ENCODE results near the gene CD1D.

Gene CD1D

DNA sequence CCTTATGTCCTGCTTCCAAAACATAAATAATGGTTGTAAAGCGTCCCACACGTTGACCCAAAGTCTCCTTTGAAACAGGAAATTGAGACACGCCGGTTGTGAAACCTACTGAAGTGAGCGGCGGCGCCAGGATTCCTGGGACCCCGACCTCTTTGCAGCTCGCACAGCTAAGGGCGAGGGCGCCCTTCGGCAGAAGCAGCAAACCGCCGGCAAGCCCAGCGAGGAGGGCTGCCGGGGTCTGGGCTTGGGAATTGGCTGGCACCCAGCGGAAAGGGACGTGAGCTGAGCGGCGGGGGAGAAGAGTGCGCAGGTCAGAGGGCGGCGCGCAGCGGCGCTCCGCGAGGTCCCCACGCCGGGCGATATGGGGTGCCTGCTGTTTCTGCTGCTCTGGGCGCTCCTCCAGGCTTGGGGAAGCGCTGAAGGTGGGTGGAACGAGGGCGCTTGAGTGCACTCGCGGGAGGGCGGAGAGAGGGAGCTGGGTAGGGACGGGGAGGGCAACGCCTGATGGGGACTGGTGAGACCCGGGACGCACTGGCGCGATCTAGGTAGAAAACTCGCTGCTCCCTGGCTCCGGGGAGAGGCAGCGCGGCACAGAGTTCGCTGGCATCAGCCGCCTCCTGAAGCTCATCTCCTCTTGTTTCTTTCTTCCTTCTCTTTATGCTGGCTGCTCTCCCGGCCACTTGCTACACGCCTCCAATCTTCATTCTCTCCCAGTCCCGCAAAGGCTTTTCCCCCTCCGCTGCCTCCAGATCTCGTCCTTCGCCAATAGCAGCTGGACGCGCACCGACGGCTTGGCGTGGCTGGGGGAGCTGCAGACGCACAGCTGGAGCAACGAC is at the start of gene CD1D:
TSS of gene CD1D (plus strand) at position 155 of the 836 bp plus-strand sequence. CDS start at position 362, 207 bp downstream.
- Histone ChIP-seq H3K9ac (peak within 1 kb of the TSS; percentile 55 to 72 (median 63)), H4K20me1 (no peaks in the 10 kb centered on the region), H3K27ac (peak within 1 kb of the TSS in 7 of 11 experiments; percentile 22 to 73 (median 52); a peak in 12 of 22 replicates), H3K27me3 (peaks cover 22 to 37% (median 31%) of the 10 kb centered on the region in 11 experiments), H3K4me1 (peaks cover 12 to 68% (median 39%) of the 10 kb centered on the region in 10 experiments), H3K4me3 (peak within 1 kb of the TSS; percentile 54 to 72 (median 61)), H3K36me3 (peaks cover 0 to 5% (median 0%) of the 10 kb centered on the region in 11 experiments; a peak in 2 of 22 replicates), H3K4me2 (peak within 1 kb of the TSS; percentile 84 to 97 (median 92)), H3K9me3 (replicated peaks in 1 of 11) (peaks cover 0 to 19% (median 3%) of the 10 kb centered on the region in 11 experiments; a peak in 6 of 22 replicates)
- TF ChIP-seq Cebpa-rat (IDR thresholded peaks at IDR 0.05): 0 out of 22 replicates have a peak, but pooled peaks of 1 of the 11 experiments have one; percentile 38

DNA sequence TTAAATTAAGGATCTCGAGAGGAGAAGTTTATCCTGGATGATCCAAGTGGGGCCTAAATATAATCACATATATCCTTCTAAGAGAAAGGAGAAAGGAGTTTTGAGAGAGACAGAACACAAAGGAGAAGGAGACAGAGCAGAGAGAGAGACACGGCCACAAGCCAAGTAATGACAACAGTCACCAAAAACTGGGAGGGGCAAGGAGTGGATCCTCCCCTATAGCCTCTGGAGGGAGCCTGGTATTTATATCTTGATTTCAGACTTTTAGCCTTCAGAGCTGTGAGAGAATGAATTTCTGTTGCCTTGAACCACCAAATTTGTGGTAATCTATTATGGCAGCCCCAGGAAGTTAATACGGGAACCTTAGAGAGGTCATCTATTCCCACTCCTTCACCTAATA is 49.5 kb upstream of the CD1D start:
- H3K9ac ChIP-seq: no peak overlapping the region
- no peaks in the 10 kb centered on the region for H3K36me3 ChIP-seq
- H3K4me3 ChIP-seq: no peak overlapping the region
- H3K4me1 ChIP-seq: peaks cover 0 to 9% (median 3%) of the 10 kb centered on the region in 10 experiments; a peak in 6 of 20 replicates
- no peaks in the 10 kb centered on the region for H3K27me3 ChIP-seq
- no peak overlapping the region for H3K4me2 ChIP-seq
- TF ChIP-seq Cebpa-rat (IDR thresholded peaks at IDR 0.05): no peak
- no peaks in the 10 kb centered on the region for H3K9me3 ChIP-seq (replicated peaks in 1 of 11)
- no peak overlapping the region for H3K27ac ChIP-seq
- no peaks in the 10 kb centered on the region for H4K20me1 ChIP-seq

DNA sequence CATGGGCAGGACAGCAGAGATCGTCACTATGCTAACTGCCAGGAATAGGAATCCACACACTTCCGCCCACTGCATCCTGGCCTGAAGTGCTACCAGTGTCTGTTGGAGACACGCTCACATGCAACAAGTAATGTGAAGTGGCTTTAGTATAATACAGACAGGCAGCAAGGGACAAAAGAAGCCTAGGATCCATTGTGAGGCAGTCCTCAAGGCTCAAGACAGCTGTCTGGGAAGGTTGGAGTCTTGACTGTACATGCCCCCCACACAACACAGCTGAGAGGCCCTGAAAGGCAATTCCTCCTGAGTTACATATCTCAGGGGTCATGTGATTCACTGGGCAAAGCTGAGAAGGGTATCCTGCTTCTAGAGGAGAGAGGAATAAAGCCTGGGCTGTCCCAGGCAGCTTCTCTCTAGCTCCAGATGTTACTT is 39.9 kb upstream of the CD1D start:
- Histone ChIP-seq H3K9me3 (replicated peaks in 1 of 11) (peaks cover 0 to 28% (median 8%) of the 10 kb centered on the region in 11 experiments; a peak in 14 of 22 replicates), H4K20me1 (no peaks in the 10 kb centered on the region), H3K27ac (no peak overlapping the region), H3K36me3 (no peaks in the 10 kb centered on the region), H3K4me2 (peak overlapping the region in 1 of 11 experiments; percentile 45; a peak in 3 of 22 replicates), H3K9ac (no peak overlapping the region), H3K4me3 (no peak overlapping the region), H3K4me1 (peaks cover 0 to 7% (median 0%) of the 10 kb centered on the region in 10 experiments; a peak in 3 of 20 replicates), H3K27me3 (no peaks in the 10 kb centered on the region)
- TF ChIP-seq Cebpa-rat (IDR thresholded peaks at IDR 0.05): no peak

DNA sequence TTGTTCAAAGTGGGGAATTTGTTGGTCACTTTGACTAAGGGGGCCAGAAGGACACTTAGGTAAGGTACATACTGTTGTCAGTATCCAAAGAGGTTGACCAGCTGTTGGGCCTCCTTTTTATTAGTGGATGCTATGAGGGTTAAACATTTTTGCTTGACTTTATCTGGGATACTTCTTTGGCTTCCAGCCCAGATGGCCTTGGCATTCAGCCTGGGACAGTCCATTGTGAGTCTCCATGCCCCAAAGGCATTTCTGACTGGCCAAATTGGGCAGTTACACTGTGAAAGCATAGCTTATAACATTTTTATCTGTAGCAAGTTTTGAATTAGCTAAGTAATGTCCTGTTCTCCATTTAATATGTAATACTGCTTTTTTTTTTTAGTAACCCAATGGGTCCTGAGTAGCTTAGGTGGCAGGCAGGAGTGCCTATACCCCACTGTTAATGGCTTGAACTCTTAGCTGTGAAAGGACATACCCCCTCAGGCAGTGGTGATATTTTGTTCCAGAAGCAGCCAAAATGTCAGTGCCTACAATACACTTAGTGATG is 35.4 kb upstream of the CD1D start:
- Histone ChIP-seq H4K20me1 (no peaks in the 10 kb centered on the region), H3K4me1 (peaks cover 15 to 47% (median 36%) of the 10 kb centered on the region in 10 experiments), H3K27ac (no peak overlapping the region), H3K9me3 (replicated peaks in 1 of 11) (peaks cover 7 to 64% (median 31%) of the 10 kb centered on the region in 11 experiments; a peak in 20 of 22 replicates), H3K9ac (no peak overlapping the region), H3K27me3 (no peaks in the 10 kb centered on the region), H3K4me2 (no peak overlapping the region), H3K36me3 (peaks cover 0 to 13% (median 0%) of the 10 kb centered on the region in 11 experiments; a peak in 3 of 22 replicates), H3K4me3 (no peak overlapping the region)
- no peak for TF ChIP-seq Cebpa-rat (IDR thresholded peaks at IDR 0.05)

DNA sequence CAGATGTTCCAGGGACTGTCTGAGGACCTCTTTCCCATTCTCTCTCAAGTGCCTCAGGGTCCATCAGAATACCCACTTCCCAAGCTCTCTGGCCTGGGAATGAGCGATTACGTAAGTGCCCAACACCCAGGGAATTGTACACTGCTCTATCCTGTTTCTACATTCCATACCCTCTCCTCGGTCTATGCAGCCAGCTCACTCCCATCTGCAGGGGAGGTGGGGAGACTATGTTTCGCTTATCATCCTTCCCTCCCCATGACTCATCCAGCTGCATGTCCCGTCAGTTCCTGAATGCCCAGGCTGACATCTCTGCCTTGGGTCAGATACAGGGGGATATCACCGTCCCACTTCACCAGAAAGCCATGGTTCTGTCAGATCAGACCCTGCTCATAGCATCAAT is 34.5 kb upstream of the CD1D start:
- Histone ChIP-seq H3K9ac (no peak overlapping the region), H4K20me1 (no peaks in the 10 kb centered on the region), H3K36me3 (peaks cover 0 to 13% (median 0%) of the 10 kb centered on the region in 11 experiments; a peak in 3 of 22 replicates), H3K27me3 (no peaks in the 10 kb centered on the region), H3K9me3 (replicated peaks in 1 of 11) (peaks cover 7 to 64% (median 31%) of the 10 kb centered on the region in 11 experiments; a peak in 20 of 22 replicates), H3K4me1 (peaks cover 15 to 54% (median 40%) of the 10 kb centered on the region in 10 experiments), H3K4me3 (peak overlapping the region in 1 of 10 experiments; percentile 5; a peak in 1 of 20 replicates), H3K27ac (no peak overlapping the region), H3K4me2 (peak overlapping the region in 3 of 11 experiments; percentile 26 to 81 (median 77); a peak in 2 of 22 replicates)
- TF ChIP-seq Cebpa-rat (IDR thresholded peaks at IDR 0.05): no peak

DNA sequence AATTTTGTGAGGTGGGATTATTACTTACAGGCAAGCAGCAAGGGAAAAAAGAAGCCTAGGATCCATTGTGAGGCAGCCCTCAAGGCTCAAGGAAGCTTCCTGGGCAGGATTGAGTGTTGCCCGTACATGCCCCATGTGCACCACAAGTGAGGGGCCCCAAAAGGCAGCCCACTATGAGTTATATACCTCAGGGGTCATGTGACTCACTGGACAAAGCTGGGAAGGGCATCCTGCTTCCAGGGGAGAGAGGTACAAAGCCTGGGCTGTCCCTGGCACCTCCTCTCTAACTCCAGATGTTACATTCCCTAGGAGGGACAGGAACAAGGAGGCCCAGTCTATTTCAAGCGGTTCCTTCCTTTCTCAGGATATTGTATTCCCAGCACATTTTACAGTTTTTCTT is 34.0 kb upstream of the CD1D start:
- Histone ChIP-seq H3K9me3 (replicated peaks in 1 of 11) (peaks cover 7 to 64% (median 31%) of the 10 kb centered on the region in 11 experiments; a peak in 20 of 22 replicates), H3K27me3 (no peaks in the 10 kb centered on the region), H3K9ac (no peak overlapping the region), H3K4me1 (peaks cover 15 to 60% (median 45%) of the 10 kb centered on the region in 10 experiments), H3K36me3 (peaks cover 0 to 13% (median 0%) of the 10 kb centered on the region in 11 experiments; a peak in 3 of 22 replicates), H3K27ac (peak overlapping the region in 3 of 11 experiments; percentile 6 to 65 (median 37); a peak in 4 of 22 replicates), H3K4me2 (peak overlapping the region in 5 of 11 experiments; percentile 26 to 86 (median 77); a peak in 5 of 22 replicates), H4K20me1 (no peaks in the 10 kb centered on the region), H3K4me3 (peak overlapping the region in 4 of 10 experiments; percentile 4 to 40 (median 16); a peak in 3 of 20 replicates)
- TF ChIP-seq Cebpa-rat (IDR thresholded peaks at IDR 0.05): no peak

DNA sequence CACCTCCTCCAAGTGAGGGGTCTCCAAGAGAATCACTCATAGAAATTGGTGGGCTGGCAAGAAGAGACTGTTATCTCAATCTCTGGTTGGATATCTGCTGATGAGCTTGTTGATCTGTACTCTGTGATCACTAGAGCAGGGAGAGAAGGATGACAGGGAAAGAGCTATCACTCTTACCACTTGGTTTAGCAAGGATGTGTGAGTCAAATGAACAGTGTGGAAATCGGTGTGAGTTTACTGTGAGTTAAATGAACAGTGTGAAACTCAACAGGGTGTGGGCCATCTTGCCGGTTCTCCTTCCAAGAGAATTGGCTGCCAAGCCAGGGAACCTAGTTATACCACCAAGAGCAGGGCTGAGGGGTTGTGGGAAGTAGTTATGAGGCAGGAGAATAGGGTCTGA is 33.3 kb upstream of the CD1D start:
- peaks cover 15 to 67% (median 52%) of the 10 kb centered on the region in 10 experiments for H3K4me1 ChIP-seq
- peaks cover 7 to 64% (median 31%) of the 10 kb centered on the region in 11 experiments; a peak in 20 of 22 replicates for H3K9me3 ChIP-seq (replicated peaks in 1 of 11)
- H3K4me2 ChIP-seq: peak overlapping the region in 8 of 11 experiments; percentile 8 to 90 (median 74); a peak in 13 of 22 replicates
- H4K20me1 ChIP-seq: no peaks in the 10 kb centered on the region
- no peak for TF ChIP-seq Cebpa-rat (IDR thresholded peaks at IDR 0.05)
- peak overlapping the region in 4 of 10 experiments; percentile 4 to 40 (median 16); a peak in 6 of 20 replicates for H3K4me3 ChIP-seq
- H3K27me3 ChIP-seq: no peaks in the 10 kb centered on the region
- H3K36me3 ChIP-seq: peaks cover 0 to 13% (median 0%) of the 10 kb centered on the region in 11 experiments; a peak in 3 of 22 replicates
- H3K27ac ChIP-seq: peak overlapping the region in 7 of 11 experiments; percentile 38 to 78 (median 65); a peak in 9 of 22 replicates
- no peak overlapping the region for H3K9ac ChIP-seq

DNA sequence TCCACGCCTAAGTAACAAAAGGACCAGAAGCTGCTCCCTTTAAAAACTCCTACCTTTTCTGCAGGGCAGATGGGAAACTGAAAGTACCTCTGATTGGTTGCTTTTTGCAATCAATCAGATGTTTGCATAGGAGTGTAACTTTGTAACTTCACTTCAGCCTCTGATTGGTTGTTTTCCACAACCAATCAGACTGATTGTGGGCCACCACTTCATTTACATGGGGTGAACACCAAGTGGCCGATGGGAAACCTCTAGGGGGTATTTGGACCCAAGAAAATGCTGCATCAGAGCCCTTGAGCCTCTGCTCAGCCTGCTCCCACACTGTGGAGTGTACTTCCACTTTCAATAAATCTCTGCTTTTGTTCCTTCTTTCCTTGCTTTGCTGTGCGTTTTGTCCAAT is 32.8 kb upstream of the CD1D start:
- Histone ChIP-seq H3K9ac (peak overlapping the region in 2 of 11 experiments; percentile 0 to 43; a peak in 1 of 22 replicates), H3K9me3 (replicated peaks in 1 of 11) (peaks cover 7 to 64% (median 31%) of the 10 kb centered on the region in 11 experiments; a peak in 20 of 22 replicates), H3K4me1 (peaks cover 15 to 71% (median 57%) of the 10 kb centered on the region in 10 experiments), H3K27me3 (no peaks in the 10 kb centered on the region), H3K4me3 (peak overlapping the region in 3 of 10 experiments; percentile 5 to 40 (median 28); a peak in 4 of 20 replicates), H3K4me2 (peak overlapping the region; percentile 36 to 90 (median 77); a peak in 21 of 22 replicates), H3K27ac (peak overlapping the region in 8 of 11 experiments; percentile 13 to 78 (median 64); a peak in 13 of 22 replicates), H4K20me1 (no peaks in the 10 kb centered on the region), H3K36me3 (peaks cover 0 to 13% (median 0%) of the 10 kb centered on the region in 11 experiments; a peak in 3 of 22 replicates)
- no peak for TF ChIP-seq Cebpa-rat (IDR thresholded peaks at IDR 0.05)
